CD4-positive, alpha-beta T cell (primary cell): ENCODE measurements around the gene TSEN2. TPM values are rescaled to one million over a fixed set of nuclear protein-coding genes. Genes with fewer than 3 reads are reported as not detected.
"Not testable (repeated sequence)": the region's sequence is repeated elsewhere in the genome, so short reads cannot be mapped to it uniquely, and the experiment has no call there.

Experiments
- ATAC-seq: fragments of 200-7000 bp; cut with Tn5 transposase; one replicate; pipeline ENCODE4 v1.10.0; 2022; ENCODE audit warnings: mild to moderate bottlenecking; ENCODE audit not compliant: poor library complexity
- CTCF ChIA-PET: fragments of 350-600 bp; sonication (Branson Sonifier 250); formaldehyde crosslinking; loops from one replicate; lab custom pipeline; 2021; ENCODE audit warnings: antibody characterized with exemption, inconsistent platforms; lab: Charles Lee
- POLR2A ChIA-PET: fragments of 350-600 bp; sonication (Branson Sonifier 250); formaldehyde crosslinking; loops from one replicate; lab custom pipeline; 2021; ENCODE audit warnings: antibody characterized with exemption, inconsistent platforms; lab: Charles Lee
- DNase-seq, 14 experiments: peaks; one replicate each; pipeline ENCODE4 v3.0.0-alpha.2; 2013 to 2020; ENCODE audit warnings: mixed read lengths in 2 of 14
- H3K27ac ChIP-seq, 2 donors: one replicate each; pipeline versions ENCODE4 v1.5.1 to v1.7.0; 2013; ENCODE audit warnings: low read length in 2 of 2, low read depth in 1 of 2, mild to moderate bottlenecking in 1 of 2
- H3K27me3 ChIP-seq, 2 experiments: 1 replicate in 1 of 2; 2 replicates in 1 of 2; pipeline versions ENCODE4 v1.6.1 to v1.7.0; 2013; ENCODE audit warnings: low read length in 2 of 2, control low read depth in 1 of 2, mild to moderate bottlenecking in 1 of 2, moderate library complexity in 1 of 2; ENCODE audit not compliant: insufficient read depth in 2 of 2, control insufficient read depth in 1 of 2
- H3K36me3 ChIP-seq: one replicate; pipeline ENCODE4 v1.6.1; 2013; ENCODE audit warnings: low read length, control low read depth; ENCODE audit not compliant: insufficient read depth
- H3K4me1 ChIP-seq: one replicate; pipeline ENCODE4 v1.6.1; 2013; ENCODE audit warnings: low read length, control low read depth; ENCODE audit not compliant: insufficient read depth
- H3K4me3 ChIP-seq: one replicate; pipeline ENCODE4 v1.5.1; 2013; ENCODE audit warnings: mild to moderate bottlenecking, low read length, moderate library complexity
- H3K9me3 ChIP-seq, 2 experiments: 1 replicate in 1 of 2; 2 replicates in 1 of 2; pipeline versions ENCODE4 v1.6.1 to v1.7.0; 2013; ENCODE audit warnings: low read length in 2 of 2, mild to moderate bottlenecking in 2 of 2, control low read depth in 1 of 2, moderate library complexity in 1 of 2; ENCODE audit not compliant: control insufficient read depth in 1 of 2, insufficient read depth in 1 of 2
- H3K27ac Mint-ChIP-seq: one replicate; pipeline ENCODE4 v1.8.0; 2020; ENCODE audit warnings: mixed read lengths
- H3K27me3 Mint-ChIP-seq: one replicate; pipeline ENCODE4 v1.8.0; 2021; ENCODE audit warnings: mixed read lengths
- H3K36me3 Mint-ChIP-seq: one replicate; pipeline ENCODE4 v1.8.0; 2021; ENCODE audit warnings: low read depth, mixed read lengths
- H3K4me1 Mint-ChIP-seq: one replicate; pipeline ENCODE4 v1.8.0; 2021; ENCODE audit warnings: low read depth, mixed read lengths
- H3K4me3 Mint-ChIP-seq: one replicate; pipeline ENCODE4 v1.8.0; 2020; ENCODE audit warnings: mild to moderate bottlenecking, mixed read lengths
- H3K9me3 Mint-ChIP-seq: one replicate; pipeline ENCODE4 v1.8.0; 2020; ENCODE audit warnings: mixed read lengths
- intact Hi-C, 2 experiments: fragments of 100-400 bp; cut with DNase I in 1 of 2; cut with micrococcal nuclease in 1 of 2; formaldehyde crosslinking; loops; one replicate each; pipeline versions ENCODE4 v1.15.1 to v1.9.0; 2023 to 2025; cut with DNase I, micrococcal nuclease
- total RNA-seq, 174 experiments: library from RNA in 2 of 174; stranded (reverse) in 2 of 174; gene quantifications; one replicate each; pipeline ENCODE4 v1.2.3 and lab custom pipeline; 2021 to 2026
- TF ChIP-seq, protein P1 (sequence below): fragments of 200-600 bp; IDR thresholded peaks from one replicate; pipeline ENCODE4 v1.8.0; 2022; ENCODE audit warnings: antibody characterized with exemption, mild to moderate bottlenecking

TSEN2 gene
- total RNA-seq, 2 experiments from 2014 or later = 8.0 to 8.2 TPM

DNA sequence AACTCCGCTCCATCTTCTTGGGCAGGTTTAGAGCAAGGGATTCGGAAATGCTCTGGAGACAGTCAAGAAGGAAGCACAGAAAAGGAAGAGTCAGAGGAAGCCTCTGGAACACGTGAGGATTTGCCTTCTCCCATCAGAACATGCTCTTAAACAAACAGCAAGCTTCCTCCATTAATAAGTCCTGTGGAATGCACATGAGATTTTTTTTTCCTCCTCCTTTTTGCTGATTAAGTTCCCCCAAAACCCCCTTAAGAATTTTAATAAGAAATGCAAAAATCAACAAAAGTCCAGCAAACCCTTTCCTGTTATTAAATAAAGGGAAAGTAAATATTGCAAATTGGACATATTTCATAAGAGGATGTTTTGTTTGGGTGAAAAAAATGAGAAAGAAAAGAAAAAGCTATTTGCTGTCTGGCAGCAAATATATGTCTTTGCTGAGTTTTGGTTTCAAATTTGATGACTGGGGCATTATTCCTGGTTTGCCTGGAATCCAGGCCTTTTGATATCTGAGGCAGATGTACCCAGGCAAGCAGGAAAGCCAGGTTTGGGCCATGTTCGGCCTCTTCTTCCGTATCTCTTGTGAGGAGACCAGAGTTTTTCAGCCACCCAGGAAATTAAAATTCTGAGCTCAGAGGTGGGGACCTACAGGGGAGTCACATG, 7.9 kb upstream of the TSEN2 start:
- TF ChIP-seq, protein P1, sequence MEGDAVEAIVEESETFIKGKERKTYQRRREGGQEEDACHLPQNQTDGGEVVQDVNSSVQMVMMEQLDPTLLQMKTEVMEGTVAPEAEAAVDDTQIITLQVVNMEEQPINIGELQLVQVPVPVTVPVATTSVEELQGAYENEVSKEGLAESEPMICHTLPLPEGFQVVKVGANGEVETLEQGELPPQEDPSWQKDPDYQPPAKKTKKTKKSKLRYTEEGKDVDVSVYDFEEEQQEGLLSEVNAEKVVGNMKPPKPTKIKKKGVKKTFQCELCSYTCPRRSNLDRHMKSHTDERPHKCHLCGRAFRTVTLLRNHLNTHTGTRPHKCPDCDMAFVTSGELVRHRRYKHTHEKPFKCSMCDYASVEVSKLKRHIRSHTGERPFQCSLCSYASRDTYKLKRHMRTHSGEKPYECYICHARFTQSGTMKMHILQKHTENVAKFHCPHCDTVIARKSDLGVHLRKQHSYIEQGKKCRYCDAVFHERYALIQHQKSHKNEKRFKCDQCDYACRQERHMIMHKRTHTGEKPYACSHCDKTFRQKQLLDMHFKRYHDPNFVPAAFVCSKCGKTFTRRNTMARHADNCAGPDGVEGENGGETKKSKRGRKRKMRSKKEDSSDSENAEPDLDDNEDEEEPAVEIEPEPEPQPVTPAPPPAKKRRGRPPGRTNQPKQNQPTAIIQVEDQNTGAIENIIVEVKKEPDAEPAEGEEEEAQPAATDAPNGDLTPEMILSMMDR = no peak
- Mint-ChIP-seq H3K27ac (no peak overlapping the region), H3K27me3 (no peaks in the 10 kb centered on the region), H3K9me3 (no peaks in the 10 kb centered on the region), H3K4me3 (no peak overlapping the region), H3K4me1 (peaks cover 10% of the 10 kb centered on the region), H3K36me3 (no peaks in the 10 kb centered on the region)
- H3K9me3 ChIP-seq = no peaks in the 10 kb centered on the region
- ChIA-PET POLR2A (interaction anchor here (0.6 to 1.3 kb wide), 2 partner anchors 8 to 315 kb away, joined by 3 read pairs; partner anchors contain the start of gene TSEN2), CTCF (no interaction called here)
- H3K4me3 ChIP-seq = no peak overlapping the region
- H3K27ac ChIP-seq = no peak overlapping the region
- peaks cover 12% of the 10 kb centered on the region for H3K4me1 ChIP-seq
- H3K36me3 ChIP-seq = no peaks in the 10 kb centered on the region
- no peak for DNase-seq
- intact Hi-C loops = loop anchor here in 1 of 2 experiments (5.0 kb wide), 1 partner anchor 824 kb away; no protein-coding TSS in a partner anchor
- no peak for ATAC-seq
- H3K27me3 ChIP-seq = no peaks in the 10 kb centered on the region

DNA sequence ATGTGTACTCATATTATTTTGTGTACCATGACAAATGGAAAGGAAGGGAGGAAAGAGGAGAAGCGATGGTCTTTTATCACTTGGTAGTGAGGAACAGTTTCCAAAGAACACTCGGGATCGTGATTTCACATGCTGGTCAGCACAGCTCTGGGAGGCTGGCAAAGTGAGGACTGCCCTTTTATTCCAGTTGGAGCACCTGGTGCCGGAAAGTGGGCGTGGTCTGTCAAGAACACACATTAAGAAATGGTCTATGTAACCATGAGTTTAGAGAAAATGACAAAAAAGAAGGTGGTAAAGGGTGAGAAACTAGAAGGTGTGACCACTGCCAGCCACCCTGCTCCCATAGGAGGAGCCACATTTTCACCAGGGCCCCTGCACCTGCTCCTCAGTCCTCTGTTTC, 7.0 kb upstream of the TSEN2 start:
- Histone ChIP-seq H3K4me3 (no peak overlapping the region), H3K27ac (no peak overlapping the region), H3K9me3 (no peaks in the 10 kb centered on the region), H3K27me3 (no peaks in the 10 kb centered on the region), H3K36me3 (no peaks in the 10 kb centered on the region), H3K4me1 (peaks cover 11% of the 10 kb centered on the region)
- H3K4me3 Mint-ChIP-seq = no peak overlapping the region
- no peaks in the 10 kb centered on the region for H3K27me3 Mint-ChIP-seq
- ATAC-seq (no peak), DNase-seq (no peak)
- TF ChIP-seq, protein P1 = no peak
- no peaks in the 10 kb centered on the region for H3K36me3 Mint-ChIP-seq
- ChIA-PET CTCF (interaction anchor here (1.2 kb wide), 1 partner anchor 342 kb away, joined by 3 read pairs; no protein-coding TSS in a partner anchor), POLR2A (no interaction called here)
- intact Hi-C loops = loop anchor here in 1 of 2 experiments (5.0 kb wide), 1 partner anchor 825 kb away; no protein-coding TSS in a partner anchor
- no peaks in the 10 kb centered on the region for H3K9me3 Mint-ChIP-seq
- no peak overlapping the region for H3K27ac Mint-ChIP-seq
- peaks cover 9% of the 10 kb centered on the region for H3K4me1 Mint-ChIP-seq

DNA sequence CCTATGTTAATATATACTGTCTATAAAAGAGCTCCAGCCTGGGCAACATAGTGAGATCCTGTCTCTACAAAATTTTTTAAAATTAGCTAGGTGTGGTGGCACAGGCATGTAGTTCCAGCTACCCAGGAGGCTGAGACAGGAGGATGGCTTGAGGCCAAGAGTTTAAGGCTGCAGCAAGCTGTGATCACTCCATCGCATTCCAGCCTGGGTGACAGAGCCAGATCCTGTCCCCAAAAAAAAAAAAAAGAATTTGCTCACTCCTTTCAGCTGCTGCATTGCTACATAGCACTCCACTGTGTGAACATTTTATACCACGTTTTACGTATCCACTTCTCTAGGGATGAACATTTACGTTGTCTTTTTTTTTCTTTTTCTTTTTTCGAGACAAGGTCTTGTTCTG, 6.0 kb upstream of the TSEN2 start:
- peaks cover 8% of the 10 kb centered on the region for H3K4me1 Mint-ChIP-seq
- POLR2A ChIA-PET = interaction anchor here (0.9 kb wide), 1 partner anchor 342 kb away, joined by 3 read pairs; no protein-coding TSS in a partner anchor
- CTCF ChIA-PET = interaction anchor here (1.2 kb wide), 1 partner anchor 343 kb away, joined by 3 read pairs; no protein-coding TSS in a partner anchor
- H3K27me3 Mint-ChIP-seq = no peaks in the 10 kb centered on the region
- no peak overlapping the region for H3K4me3 ChIP-seq
- no peaks in the 10 kb centered on the region for H3K9me3 Mint-ChIP-seq
- H3K27ac ChIP-seq = no peak overlapping the region
- intact Hi-C loops = loop anchor here in 1 of 2 experiments (5.0 kb wide), 1 partner anchor 826 kb away; no protein-coding TSS in a partner anchor
- H3K4me1 ChIP-seq = peaks cover 14% of the 10 kb centered on the region
- ATAC-seq = no peak
- H3K9me3 ChIP-seq = no peaks in the 10 kb centered on the region
- H3K4me3 Mint-ChIP-seq = no peak overlapping the region
- DNase-seq = no peak
- H3K36me3 ChIP-seq = no peaks in the 10 kb centered on the region
- TF ChIP-seq, protein P1 = no peak
- no peak overlapping the region for H3K27ac Mint-ChIP-seq
- no peaks in the 10 kb centered on the region for H3K27me3 ChIP-seq
- no peaks in the 10 kb centered on the region for H3K36me3 Mint-ChIP-seq

DNA sequence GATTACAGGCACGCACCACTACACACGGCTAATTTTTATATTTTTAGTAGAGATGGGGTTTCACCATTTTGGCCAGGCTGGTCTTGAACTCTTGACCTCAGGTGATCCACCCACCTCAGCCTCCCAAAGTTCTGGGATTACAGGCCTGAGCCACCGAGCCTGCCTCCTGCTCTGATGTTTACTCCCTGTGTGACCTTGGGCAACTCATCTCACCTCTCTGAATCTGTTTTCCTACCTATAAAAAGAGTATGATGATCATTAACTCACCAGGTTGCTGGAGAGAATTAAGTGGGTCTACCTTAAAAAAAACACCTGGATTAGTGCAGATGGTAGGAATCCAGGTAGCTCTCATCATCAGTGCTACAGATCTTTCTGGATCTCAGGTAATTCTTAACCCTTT, 5.1 kb upstream of the TSEN2 start:
- H3K4me3 Mint-ChIP-seq, H3K36me3 ChIP-seq, ATAC-seq, H3K9me3 Mint-ChIP-seq, H3K27ac Mint-ChIP-seq, DNase-seq, H3K27me3 Mint-ChIP-seq, H3K27ac ChIP-seq, H3K27me3 ChIP-seq, H3K4me3 ChIP-seq, H3K36me3 Mint-ChIP-seq, H3K9me3 ChIP-seq: not testable (repeated sequence)
- POLR2A ChIA-PET = interaction anchor here (0.9 to 1.3 kb wide), 3 partner anchors 8 to 346 kb away, joined by 3 to 5 read pairs (median 4); no protein-coding TSS in a partner anchor
- intact Hi-C loops = loop anchor here in 1 of 2 experiments (5.0 kb wide), 1 partner anchor 827 kb away; no protein-coding TSS in a partner anchor
- peaks cover 16% of the 10 kb centered on the region for H3K4me1 Mint-ChIP-seq
- H3K4me1 ChIP-seq = peaks cover 17% of the 10 kb centered on the region
- CTCF ChIA-PET = interaction anchor here (0.7 to 1.5 kb wide), 4 partner anchors 71 to 344 kb away, joined by 3 to 20 read pairs (median 3); partner anchors contain the start of gene RAF1
